HL-60 (cell line): ENCODE results near the gene ASB16.

ENCODE experiments used
- DNase-seq, 2 experiments: peaks; one replicate each; pipeline ENCODE4 v3.0.0-alpha.2; 2010 to 2020; ENCODE audit warnings: low read depth in 1 of 2, low spot score in 1 of 2
- H3K27ac ChIP-seq: fragments of 250-450 bp; sonication (Bioruptor Pico); replicated peaks from 2 replicates; pipeline ENCODE4 v1.5.1; 2020; ENCODE audit warnings: mild to moderate bottlenecking, moderate library complexity
- H3K27me3 ChIP-seq: fragments of 250-450 bp; sonication (Bioruptor Pico); 2 replicates; pipeline ENCODE4 v1.5.1; 2021; ENCODE audit warnings: mild to moderate bottlenecking, moderate library complexity; ENCODE audit not compliant: insufficient read depth, poor library complexity, severe bottlenecking
- H3K4me3 ChIP-seq: replicated peaks from 2 replicates; pipeline ENCODE4 v1.5.1; 2011; ENCODE audit warnings: mild to moderate bottlenecking, control low read depth, low read length; ENCODE audit not compliant: insufficient read depth
- GABPA ChIP-seq: IDR thresholded peaks from 2 replicates; pipeline ENCODE4 v1.6.1; 2012; ENCODE audit warnings: low read depth
- POLR2AphosphoS5 ChIP-seq: IDR thresholded peaks from 2 replicates; pipeline ENCODE4 v1.6.1; 2012; ENCODE audit warnings: low read depth
- REST ChIP-seq: IDR thresholded peaks from 2 replicates; pipeline ENCODE4 v1.6.1; 2012; ENCODE audit warnings: low read depth; ENCODE audit not compliant: insufficient replicate concordance
- SPI1 ChIP-seq: IDR thresholded peaks from 2 replicates; pipeline ENCODE4 v1.6.1; 2012; ENCODE audit warnings: low read depth, mild to moderate bottlenecking, borderline replicate concordance
- TF ChIP-seq, protein P1 (sequence below): IDR thresholded peaks from one replicate; pipeline ENCODE4 v1.5.1; 2011; ENCODE audit warnings: low read length, control low read depth, inconsistent platforms; ENCODE audit not compliant: insufficient read depth

ASB16 gene

GRCh38 chr17:44121997-44122815, 48.3 kb upstream of the ASB16 start:
- no peak overlapping the region; the same call in 1 of the 2 replicates for H3K27ac ChIP-seq
- peak overlapping the region; percentile 81 for H3K4me3 ChIP-seq
- TF ChIP-seq SPI1 (peak; percentile 19; the same call in 1 of the 2 replicates), GABPA (no peak)
- H3K27me3 ChIP-seq = no peaks in the 10 kb centered on the region
- DNase-seq = no peak

DNA sequence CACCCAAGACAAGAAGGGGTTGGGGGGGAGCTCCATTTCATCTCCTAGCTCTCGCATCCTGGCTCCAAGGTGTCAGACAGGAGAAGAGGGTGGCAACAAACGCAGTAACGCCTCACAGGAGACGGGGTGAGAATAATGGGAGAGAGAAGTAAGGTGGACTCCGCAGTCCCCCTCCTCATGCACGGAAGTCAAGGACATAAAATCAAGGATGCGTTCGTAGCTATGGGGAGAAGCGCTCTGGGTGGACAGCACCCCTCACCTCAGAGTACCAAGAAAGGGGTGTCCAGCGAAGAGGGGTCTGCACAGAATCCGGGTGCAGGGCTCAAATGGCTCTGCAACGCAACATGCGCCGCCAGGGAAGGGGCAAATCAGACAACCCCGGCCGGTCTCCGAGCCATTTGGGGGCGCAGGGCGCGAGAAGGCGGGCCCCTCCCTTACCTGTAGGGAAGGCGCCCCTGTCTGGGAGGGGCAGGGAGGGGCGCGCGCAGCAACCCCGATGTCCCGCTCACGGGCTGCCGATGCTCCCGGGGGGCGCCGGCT, 47.6 kb upstream of the ASB16 start:
- no peak for DNase-seq
- Histone ChIP-seq H3K27me3 (no peaks in the 10 kb centered on the region), H3K4me3 (peak overlapping the region; percentile 81), H3K27ac (peak overlapping the region; percentile 49)
- TF ChIP-seq REST = no peak
- TF ChIP-seq, protein P1, sequence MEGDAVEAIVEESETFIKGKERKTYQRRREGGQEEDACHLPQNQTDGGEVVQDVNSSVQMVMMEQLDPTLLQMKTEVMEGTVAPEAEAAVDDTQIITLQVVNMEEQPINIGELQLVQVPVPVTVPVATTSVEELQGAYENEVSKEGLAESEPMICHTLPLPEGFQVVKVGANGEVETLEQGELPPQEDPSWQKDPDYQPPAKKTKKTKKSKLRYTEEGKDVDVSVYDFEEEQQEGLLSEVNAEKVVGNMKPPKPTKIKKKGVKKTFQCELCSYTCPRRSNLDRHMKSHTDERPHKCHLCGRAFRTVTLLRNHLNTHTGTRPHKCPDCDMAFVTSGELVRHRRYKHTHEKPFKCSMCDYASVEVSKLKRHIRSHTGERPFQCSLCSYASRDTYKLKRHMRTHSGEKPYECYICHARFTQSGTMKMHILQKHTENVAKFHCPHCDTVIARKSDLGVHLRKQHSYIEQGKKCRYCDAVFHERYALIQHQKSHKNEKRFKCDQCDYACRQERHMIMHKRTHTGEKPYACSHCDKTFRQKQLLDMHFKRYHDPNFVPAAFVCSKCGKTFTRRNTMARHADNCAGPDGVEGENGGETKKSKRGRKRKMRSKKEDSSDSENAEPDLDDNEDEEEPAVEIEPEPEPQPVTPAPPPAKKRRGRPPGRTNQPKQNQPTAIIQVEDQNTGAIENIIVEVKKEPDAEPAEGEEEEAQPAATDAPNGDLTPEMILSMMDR = no peak
- no peak for TF ChIP-seq POLR2AphosphoS5
- no peak for TF ChIP-seq GABPA
- TF ChIP-seq SPI1 = no peak

GRCh38 chr17:44123356-44124117, 47.0 kb upstream of the ASB16 start, which contains the start of gene HDAC5:
Gene HDAC5, minus strand, starts transcription at chr17:44123641. Its CDS starts 6,126 bp downstream, at chr17:44117515.
- Histone ChIP-seq H3K27me3 (no peaks in the 10 kb centered on the region), H3K4me3 (peak within 1 kb of the TSS; percentile 81), H3K27ac (peak within 1 kb of the TSS; percentile 92)
- TF ChIP-seq, protein P1 = peak; percentile 34
- TF ChIP-seq POLR2AphosphoS5 = no peak
- peak; percentile 84 to 94 for DNase-seq

DNA sequence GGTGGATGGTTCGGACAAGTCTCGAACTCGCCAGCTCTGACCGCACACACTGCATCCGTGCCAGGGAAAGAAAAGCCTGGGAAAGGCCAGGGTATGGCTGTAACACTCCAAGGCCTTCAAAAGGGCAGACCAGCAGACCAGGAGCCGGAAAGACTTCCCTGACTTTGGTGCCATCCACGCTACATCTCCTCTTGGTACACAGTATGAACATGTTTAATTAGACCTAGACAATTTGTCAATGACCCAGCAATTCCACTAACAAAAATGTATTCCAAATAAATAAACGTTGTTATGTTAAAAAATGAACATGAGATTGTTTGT, 46.4 kb upstream of the ASB16 start:
- H3K27me3 ChIP-seq = no peaks in the 10 kb centered on the region
- H3K27ac ChIP-seq = peak overlapping the region; percentile 92
- DNase-seq = no peak
- H3K4me3 ChIP-seq = peak overlapping the region; percentile 38
- TF ChIP-seq, protein P1 = no peak
- TF ChIP-seq GABPA = no peak
